GM18873 (cell line): Measurements from ENCODE around the gene CGNL1.

Source experiments
- ATAC-seq: cut with Tn5 transposase; IDR thresholded peaks from one replicate; pipeline ENCODE4 v1.9.1; 2021; ENCODE audit warnings: mild to moderate bottlenecking, moderate library complexity, moderate number of reproducible peaks; ENCODE audit not compliant: unreplicated experiment, low FRiP score

CGNL1 gene

DNA sequence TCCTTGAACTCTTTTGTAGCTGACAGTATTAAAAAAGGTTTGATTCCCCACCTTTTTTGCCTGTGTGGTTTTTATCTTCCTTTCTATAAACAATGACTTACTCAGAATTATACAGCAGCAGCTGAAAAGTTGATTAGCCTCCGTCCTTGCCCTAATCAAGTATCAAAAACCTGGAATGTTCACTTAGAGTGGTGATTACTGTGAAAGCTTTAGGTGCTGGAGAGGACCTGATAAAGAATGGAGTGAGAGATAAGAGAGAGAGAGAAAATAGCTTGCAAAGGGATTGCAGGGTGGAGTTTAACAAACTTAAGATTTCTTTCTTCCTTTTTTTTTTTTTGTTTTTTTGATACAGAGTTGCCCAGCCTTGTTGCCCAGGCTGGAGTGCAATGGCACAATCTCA is 6.7 kb downstream of the CGNL1 start:
- no peak for ATAC-seq

GRCh38 chr15:57384024-57384423 is 7.7 kb downstream of the CGNL1 start:
- no peak for ATAC-seq

GRCh38 chr15:57384816-57385215 is 8.5 kb downstream of the CGNL1 start:
- no peak for ATAC-seq

DNA sequence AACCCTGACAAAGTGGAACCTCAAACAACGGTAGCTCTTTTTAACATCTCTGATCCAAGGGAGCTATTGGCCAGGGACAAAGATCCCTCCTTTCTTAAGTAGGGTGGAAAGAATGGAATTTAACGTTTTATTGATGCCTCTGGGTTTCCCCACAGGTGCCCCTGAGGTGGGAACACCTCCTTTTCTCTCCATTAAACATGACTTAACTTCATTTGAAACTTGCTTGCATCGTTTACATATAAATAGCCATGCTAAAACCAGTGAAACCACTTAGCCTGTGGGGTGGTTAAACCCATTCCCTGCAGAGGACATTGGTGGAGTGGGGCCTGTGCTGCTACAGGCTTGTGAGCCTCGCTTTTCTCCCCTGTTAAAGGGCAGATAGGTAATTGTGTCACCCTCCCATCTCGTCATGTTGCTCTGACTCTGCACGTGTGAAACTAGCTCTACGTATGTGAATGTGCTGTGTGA is 9.7 kb downstream of the CGNL1 start:
- no peak for ATAC-seq

GRCh38 chr15:57386976-57387375 is 10.7 kb downstream of the CGNL1 start:
- no peak for ATAC-seq

DNA sequence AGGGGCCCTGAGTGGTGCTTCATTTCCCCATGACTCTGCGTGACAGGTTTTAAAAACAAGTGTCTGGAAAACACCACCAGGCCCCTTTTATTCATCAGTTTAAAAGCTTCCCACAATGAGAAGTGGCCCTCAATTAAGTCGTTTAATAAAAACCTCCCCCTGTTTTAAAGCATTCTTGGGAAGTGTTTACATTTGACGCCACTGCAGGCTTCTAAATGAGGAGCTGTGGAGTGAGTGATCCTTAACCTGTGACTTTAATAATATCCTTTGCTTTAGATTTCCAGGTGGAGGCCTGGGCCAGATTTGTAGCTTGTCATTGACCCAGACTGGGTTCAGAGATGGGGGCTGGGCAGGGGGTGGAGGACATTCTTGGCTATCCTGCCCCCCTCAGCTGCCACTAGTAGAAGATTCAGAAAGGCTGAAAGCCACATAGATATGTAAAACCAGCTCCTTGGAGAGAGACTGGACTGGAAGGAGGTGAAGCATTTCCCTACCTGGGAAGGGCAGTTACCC is 11.3 kb downstream of the CGNL1 start:
- ATAC-seq, result no peak

DNA sequence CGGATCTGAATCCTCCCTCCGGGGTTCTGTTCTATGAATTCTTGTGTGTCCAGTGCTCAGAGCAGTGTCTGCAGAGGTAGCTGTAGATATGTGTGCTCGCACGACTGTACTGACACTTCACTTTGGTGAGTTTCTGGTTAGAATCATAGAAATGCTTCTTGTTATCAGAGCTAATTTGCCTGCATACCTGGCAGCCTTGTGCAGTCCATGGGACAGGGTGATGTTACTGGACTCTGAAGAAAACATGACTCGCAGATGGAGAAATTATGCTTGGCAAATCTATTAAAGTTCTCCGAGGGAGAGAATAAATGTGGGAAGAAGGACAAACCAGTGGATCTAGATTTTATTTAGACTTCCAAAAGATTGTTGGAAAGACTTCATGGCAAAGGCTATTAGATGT is 12.2 kb downstream of the CGNL1 start:
- ATAC-seq, result no peak

- ATAC-seq, result no peak
Measured at GRCh38 chr15:57389991-57390390, 13.7 kb downstream of the CGNL1 start.

DNA sequence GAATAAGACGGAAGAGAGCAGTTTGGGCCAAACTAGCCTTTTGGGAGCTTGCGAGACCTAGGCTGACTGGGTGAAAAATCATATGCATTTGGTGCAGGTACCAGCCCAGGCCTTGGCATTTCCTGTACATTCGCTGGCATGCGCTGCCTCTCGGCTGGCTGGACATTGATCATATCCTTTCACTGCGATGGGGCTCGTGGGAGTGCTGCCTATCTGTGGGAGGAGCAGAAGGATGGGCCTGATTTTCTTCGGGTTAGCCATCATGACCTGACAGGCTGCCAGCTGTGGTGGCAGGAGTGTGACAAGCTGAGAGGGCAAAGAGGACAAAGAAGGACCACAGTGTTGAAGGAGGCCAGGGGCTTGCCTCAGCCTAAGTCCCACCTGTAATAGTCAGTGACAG is 14.3 kb downstream of the CGNL1 start:
- no peak for ATAC-seq

GRCh38 chr15:57391537-57391936 is 15.2 kb downstream of the CGNL1 start:
- no peak for ATAC-seq

- ATAC-seq, result no peak
Measured at GRCh38 chr15:57393061-57393460, 16.8 kb downstream of the CGNL1 start.

DNA sequence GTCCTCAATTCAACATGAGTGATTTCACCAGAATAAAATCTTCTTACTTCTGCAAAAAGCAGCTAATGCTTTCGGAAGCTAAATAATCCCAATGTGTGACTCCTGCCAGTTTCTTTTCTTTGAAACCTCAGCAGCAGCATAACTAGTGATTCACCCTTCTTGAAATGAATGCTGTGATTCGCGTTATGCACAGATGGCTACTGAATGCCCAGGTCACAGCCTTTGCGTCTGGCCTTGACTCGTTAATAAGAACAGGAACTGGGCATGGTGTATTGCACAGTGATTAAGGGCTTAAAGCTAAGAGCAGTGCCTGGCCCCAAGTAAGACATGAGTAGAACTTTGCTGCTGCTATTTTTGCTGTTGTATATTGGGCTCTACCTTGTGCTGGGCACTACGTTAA is 19.0 kb downstream of the CGNL1 start:
- no peak for ATAC-seq

DNA sequence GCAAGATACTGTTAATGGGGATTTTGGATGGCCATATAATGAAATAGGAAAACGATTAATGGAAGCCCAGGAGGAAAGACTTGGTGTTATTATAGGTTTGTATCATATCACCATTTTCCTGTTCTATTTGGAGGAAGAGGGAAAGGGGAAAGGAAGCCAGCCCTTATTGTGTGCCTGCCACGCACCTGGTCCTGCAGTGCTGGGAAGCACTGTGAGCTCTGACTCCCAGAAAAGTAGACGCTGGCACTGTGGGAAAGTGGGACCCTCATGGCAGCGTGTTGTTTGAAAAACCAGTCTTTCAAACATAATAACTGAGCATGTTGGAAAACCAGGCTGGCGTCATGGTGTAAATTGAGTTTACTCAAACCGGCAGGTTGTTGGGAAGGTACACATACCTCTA is 22.0 kb downstream of the CGNL1 start:
- no peak for ATAC-seq

DNA sequence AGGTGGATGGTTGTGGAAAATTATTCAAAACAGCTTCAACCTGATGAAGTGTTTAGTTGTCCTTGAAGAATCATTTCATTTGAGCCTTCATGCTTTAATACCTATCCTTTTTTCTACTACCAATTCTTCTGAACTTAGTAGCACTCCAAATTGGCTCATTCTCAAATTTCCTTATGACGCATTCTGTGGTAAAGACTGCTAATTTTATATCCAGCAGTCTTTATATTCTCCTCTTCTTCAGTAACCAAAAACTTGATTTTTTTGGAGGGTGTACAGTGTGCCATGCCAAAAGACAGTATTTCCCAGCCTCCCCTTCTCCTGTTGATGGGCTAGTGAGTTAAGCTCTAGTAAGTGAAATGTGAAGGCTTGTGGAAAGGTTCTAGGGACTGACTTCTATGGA is 25.2 kb downstream of the CGNL1 start:
- ATAC-seq, result no peak

GRCh38 chr15:57403017-57403416 is 26.7 kb downstream of the CGNL1 start:
- no peak for ATAC-seq

- no peak for ATAC-seq
Measured at GRCh38 chr15:57403566-57404325, 27.4 kb downstream of the CGNL1 start.

GRCh38 chr15:57405133-57405532 is 28.8 kb downstream of the CGNL1 start:
- ATAC-seq, result no peak

DNA sequence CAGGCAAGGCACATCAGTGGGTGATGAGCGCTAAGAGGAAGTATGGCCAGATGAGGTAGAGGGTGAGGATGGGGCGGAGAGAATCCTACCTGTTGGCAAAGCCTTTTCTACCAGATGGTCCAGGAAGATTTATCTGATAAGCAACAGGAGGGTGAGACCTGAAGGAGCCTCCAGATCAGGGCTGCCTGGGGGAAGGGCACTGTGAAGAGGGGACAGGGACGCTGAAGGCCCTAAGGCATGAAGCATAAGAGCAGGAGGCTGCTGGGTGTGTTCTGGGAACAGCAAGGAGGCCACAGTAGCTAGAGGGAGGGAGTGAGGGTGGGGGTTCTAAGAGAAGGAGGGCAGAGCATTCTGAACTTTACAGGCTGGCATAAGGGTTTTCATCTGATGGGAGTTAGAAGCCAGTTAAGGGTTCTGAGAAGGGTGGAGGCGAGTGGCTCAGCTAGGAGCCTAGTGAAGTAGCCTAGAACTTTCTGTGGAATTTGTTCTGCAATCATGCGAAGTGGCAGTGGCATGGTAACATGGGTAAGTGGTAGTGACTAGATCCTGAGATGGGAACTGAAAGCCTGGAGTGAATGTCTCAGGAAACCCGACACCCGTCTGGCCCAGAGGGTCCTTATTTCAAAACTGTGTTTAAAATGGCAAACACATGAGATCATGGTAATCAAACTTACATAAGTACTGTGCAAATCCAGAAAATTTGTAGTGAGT is 29.9 kb downstream of the CGNL1 start:
- ATAC-seq, result no peak

DNA sequence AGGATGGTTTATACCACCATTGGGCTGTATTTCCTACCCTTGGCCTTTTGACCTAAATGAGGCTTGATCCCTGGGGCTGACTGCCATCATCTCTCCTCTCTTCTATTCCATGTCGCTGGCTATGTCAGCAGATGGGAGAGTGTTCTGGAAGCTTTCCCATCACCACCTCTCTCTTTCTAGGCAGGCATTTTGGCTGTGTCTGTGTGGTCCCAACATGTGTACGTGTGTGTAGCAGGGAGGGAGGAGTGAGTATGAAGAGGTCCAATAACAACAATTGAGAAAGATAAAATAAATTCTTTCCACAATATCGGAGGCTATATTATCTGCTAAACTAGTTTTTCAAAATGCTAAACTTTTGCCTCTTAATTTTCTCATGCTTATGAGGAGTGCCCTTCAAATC is 34.1 kb downstream of the CGNL1 start:
- ATAC-seq, result no peak

DNA sequence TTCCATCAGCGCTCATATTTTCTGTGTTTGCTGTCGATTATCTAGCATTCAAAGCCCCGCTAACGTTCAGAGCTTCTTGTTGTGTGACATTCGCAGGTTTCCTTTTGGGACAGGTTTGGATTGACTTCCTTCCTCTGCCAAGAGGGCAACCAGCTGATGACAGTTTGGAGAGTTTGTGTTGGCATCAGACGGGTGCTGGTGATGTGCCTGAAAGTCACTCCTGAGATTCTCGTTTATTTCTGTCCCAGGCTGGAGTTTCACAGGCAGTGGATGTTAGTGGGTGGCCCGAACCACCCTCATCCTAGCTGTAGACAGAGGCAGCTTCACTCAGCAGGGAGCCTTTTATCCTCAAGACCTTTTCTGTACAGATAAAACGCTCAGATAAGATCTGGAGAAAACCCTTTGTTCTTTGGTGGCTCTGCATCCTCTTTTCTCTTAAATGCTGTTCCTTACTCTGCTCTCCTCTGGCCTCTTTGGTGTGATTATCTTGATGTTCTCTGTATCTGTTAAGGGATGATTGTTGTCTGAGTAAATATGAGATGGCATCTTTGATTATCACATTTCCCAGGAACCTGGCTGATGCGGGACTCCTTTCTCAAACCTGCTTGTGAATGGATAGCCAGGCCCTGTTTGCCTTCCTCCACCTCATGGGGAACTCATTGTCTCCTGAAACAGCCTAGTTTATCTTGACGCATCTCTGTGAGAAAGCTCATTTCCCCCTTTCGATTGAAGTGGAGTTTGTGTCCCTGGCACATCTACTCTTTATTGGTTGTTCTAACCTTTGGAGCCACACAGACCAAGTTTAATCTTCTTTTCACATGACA is 35.9 kb downstream of the CGNL1 start:
- no peak for ATAC-seq

GRCh38 chr15:57415602-57416001 is 39.3 kb downstream of the CGNL1 start:
- no peak for ATAC-seq
